HepG2 (cell line): ENCODE data around the gene MBOAT7. TPM values are rescaled to one million over a fixed set of nuclear protein-coding genes. Genes with fewer than 3 reads are reported as not detected.

Source experiments
- ATAC-seq: fragments of 200-7000 bp; cut with Tn5 transposase; 3 replicates; pipeline ENCODE4 v1.9.1; 2020; ENCODE audit warnings: mild to moderate bottlenecking, moderate library complexity
- BruUV-seq: library from RNA; stranded (reverse); fragments of 400-500 nt; replicated peaks from 2 replicates; lab custom pipeline; 2021; lab: Mats Ljungman, UMichigan
- CTCF ChIA-PET: fragments of 300-600 bp; formaldehyde crosslinking; extraction: SDS; loops from one replicate; lab custom pipeline; 2021; ENCODE audit warnings: low total read pairs, inconsistent platforms, low intra/inter-chr PET ratio; lab: Yijun Ruan, JAX
- POLR2A ChIA-PET: fragments of 350-600 bp; sonication (Branson Sonifier 250); formaldehyde crosslinking; loops from one replicate; lab custom pipeline; 2020; ENCODE audit warnings: antibody characterized with exemption, inconsistent platforms; lab: Yijun Ruan, JAX
- DNase-seq: peaks from one replicate; pipeline ENCODE4 v3.0.0-alpha.2; 2015; ENCODE audit warnings: low spot score
- FAIRE-seq: peaks from 3 replicates; lab custom pipeline; 2011; peaks lifted over from hg19 to GRCh38; lab: Jason Lieb, UNC
- H2AFZ ChIP-seq: one replicate; pipeline ENCODE4 v1.6.1; 2011; ENCODE audit warnings: low read length, inconsistent platforms
- H3K27ac ChIP-seq: fragments of 300-600 bp; 3 replicates; pipeline ENCODE4 v1.8.0; 2011; ENCODE audit warnings: mixed run types, mild to moderate bottlenecking, mixed read lengths, low read length, inconsistent platforms; ENCODE audit not compliant: insufficient read depth; ENCODE audit errors: extremely low read length
- H3K27me3 ChIP-seq, 2 experiments: fragments of 200-600 bp in 1 of 2; 2 replicates in 1 of 2; 3 replicates in 1 of 2; pipeline versions ENCODE4 v1.6.0 to v1.8.0; 2011; ENCODE audit warnings: low read length in 2 of 2, mild to moderate bottlenecking in 2 of 2, moderate library complexity in 2 of 2, inconsistent platforms in 1 of 2; ENCODE audit not compliant: insufficient read depth in 2 of 2, control insufficient read depth in 1 of 2
- H3K36me3 ChIP-seq, 2 experiments: fragments of 200-600 bp in 1 of 2; replicated peaks in 1 of 2; 2 replicates in 1 of 2; 3 replicates in 1 of 2; pipeline versions ENCODE4 v1.5.1 to v1.8.0; 2011; ENCODE audit warnings: low read length in 2 of 2, inconsistent platforms in 1 of 2; ENCODE audit not compliant: insufficient read depth in 2 of 2, control insufficient read depth in 1 of 2
- H3K4me1 ChIP-seq: 2 replicates; pipeline ENCODE4 v1.5.1; 2012; ENCODE audit warnings: low read length, inconsistent platforms; ENCODE audit not compliant: insufficient read depth
- H3K4me2 ChIP-seq: 2 replicates; pipeline ENCODE4 v1.6.0; 2011; ENCODE audit warnings: low read depth, low read length, inconsistent platforms
- H3K4me3 ChIP-seq, 3 experiments: fragments of 200-600 bp in 1 of 3; sonication (generic), shearing (Covaris generic) in 1 of 3; replicated peaks in 1 of 3; 2 replicates each; pipeline ENCODE4 v1.5.1; 2011 to 2016; ENCODE audit warnings: low read length in 3 of 3, inconsistent platforms in 2 of 3, low read depth in 2 of 3, mild to moderate bottlenecking in 2 of 3, control low read depth in 1 of 3, mixed read lengths in 1 of 3; ENCODE audit not compliant: insufficient read depth in 1 of 3
- H3K79me2 ChIP-seq: one replicate; pipeline ENCODE4 v1.6.1; 2011; ENCODE audit warnings: low read length, inconsistent platforms; ENCODE audit not compliant: insufficient read depth
- H3K9ac ChIP-seq: 2 replicates; pipeline ENCODE4 v1.6.0; 2011; ENCODE audit warnings: mild to moderate bottlenecking, low read depth, low read length, inconsistent platforms; ENCODE audit not compliant: insufficient read depth
- H3K9me3 ChIP-seq: 2 replicates; pipeline ENCODE4 v1.5.1; 2012; ENCODE audit warnings: mild to moderate bottlenecking, low read length
- H4K20me1 ChIP-seq: 2 replicates; pipeline ENCODE4 v1.6.0; 2011; ENCODE audit warnings: inconsistent platforms, mild to moderate bottlenecking, low read length, moderate library complexity; ENCODE audit not compliant: insufficient read depth
- FUBP1 ChIP-seq: sonication (generic); formaldehyde crosslinking; IDR thresholded peaks from 2 replicates; pipeline ENCODE4 v1.5.1; 2020; ENCODE audit warnings: missing genetic modification reagents, mild to moderate bottlenecking, borderline replicate concordance
- IRF1 ChIP-seq: sonication (generic); formaldehyde crosslinking; IDR thresholded peaks from 2 replicates; pipeline ENCODE4 v1.4.0; 2020; ENCODE audit warnings: low read depth, mild to moderate bottlenecking, missing genetic modification reagents
- IRX3 ChIP-seq: sonication (generic); formaldehyde crosslinking; IDR thresholded peaks from 2 replicates; pipeline ENCODE4 v1.8.1; 2023; ENCODE audit warnings: mild to moderate bottlenecking, low read depth, missing genetic modification reagents, borderline replicate concordance
- MAFG ChIP-seq: sonication (generic); formaldehyde crosslinking; IDR thresholded peaks from 2 replicates; pipeline ENCODE4 v1.5.1; 2020; ENCODE audit warnings: mild to moderate bottlenecking, missing genetic modification reagents
- MEF2D ChIP-seq: sonication (generic); formaldehyde crosslinking; IDR thresholded peaks from 2 replicates; pipeline ENCODE4 v1.5.1; 2020; ENCODE audit warnings: mild to moderate bottlenecking, missing genetic modification reagents
- PAF1 ChIP-seq: IDR thresholded peaks from 2 replicates; pipeline ENCODE4 v1.6.1; 2016; ENCODE audit warnings: missing genetic modification reagents, missing compliant biosample characterization
- POLR2A ChIP-seq, 2 experiments: IDR thresholded peaks; 2 replicates each; pipeline ENCODE4 v1.6.1; 2011; ENCODE audit warnings: low read depth in 2 of 2, low read length in 2 of 2, mild to moderate bottlenecking in 1 of 2, moderate library complexity in 1 of 2; ENCODE audit not compliant: insufficient read depth in 1 of 2
- RBFOX2 ChIP-seq: fragments of 200-400 bp; formaldehyde crosslinking; IDR thresholded peaks from 2 replicates; pipeline ENCODE4 v1.6.1; 2017; ENCODE audit warnings: low read depth, mild to moderate bottlenecking, low read length
- RBM22 ChIP-seq: fragments of 200-400 bp; formaldehyde crosslinking; optimal IDR thresholded peaks from 2 replicates; pipeline ENCODE3; 2017; ENCODE audit warnings: mild to moderate bottlenecking, low read length, moderate library complexity
- REPIN1 ChIP-seq: sonication (generic); formaldehyde crosslinking; IDR thresholded peaks from 2 replicates; pipeline ENCODE4 v1.8.0; 2022; ENCODE audit warnings: missing genetic modification reagents, low read depth, mild to moderate bottlenecking, borderline replicate concordance
- SMYD3 ChIP-seq: sonication (generic); formaldehyde crosslinking; IDR thresholded peaks from 2 replicates; pipeline ENCODE4 v1.8.1; 2023; ENCODE audit warnings: mild to moderate bottlenecking, missing genetic modification reagents
- TAF1 ChIP-seq: sonication (generic); formaldehyde crosslinking; IDR thresholded peaks from 2 replicates; pipeline ENCODE4 v1.4.0; 2020; ENCODE audit warnings: missing genetic modification reagents
- TEAD2 ChIP-seq: sonication (generic); formaldehyde crosslinking; IDR thresholded peaks from 2 replicates; pipeline ENCODE4 v1.9.0; 2021; ENCODE audit warnings: missing genetic modification reagents
- ZBTB39 ChIP-seq: sonication (generic); formaldehyde crosslinking; IDR thresholded peaks from 2 replicates; pipeline ENCODE4 v1.5.0; 2020; ENCODE audit warnings: missing genetic modification reagents
- ZNF17 ChIP-seq: sonication (generic); formaldehyde crosslinking; IDR thresholded peaks from 2 replicates; pipeline ENCODE4 v1.5.0; 2020; ENCODE audit warnings: mild to moderate bottlenecking, missing genetic modification reagents
- ZNF276 ChIP-seq: sonication (generic); formaldehyde crosslinking; IDR thresholded peaks from 2 replicates; pipeline ENCODE4 v1.4.0; 2020; ENCODE audit warnings: mild to moderate bottlenecking, low read depth, missing genetic modification reagents
- ZNF709 ChIP-seq: sonication (generic); formaldehyde crosslinking; IDR thresholded peaks from 2 replicates; pipeline ENCODE4 v1.5.0; 2020; ENCODE audit warnings: mild to moderate bottlenecking, missing genetic modification reagents
- ZNF720 ChIP-seq: sonication (generic); formaldehyde crosslinking; IDR thresholded peaks from 2 replicates; pipeline ENCODE4 v1.4.0; 2020; ENCODE audit warnings: missing genetic modification reagents
- WGBS: methylation state at CpG from one replicate; pipeline ENCODE4 v1.1.6; 2017; ENCODE audit warnings: low lambda C conversion rate; 5-methylcytosine and 5-hydroxymethylcytosine counted together
- in situ Hi-C: cut with HindIII; loops from 2 replicates; pipeline ENCODE4 v1.10.0; 2017; ENCODE audit warnings: low pct_unique_long_range_greater_than_20kb; ENCODE audit not compliant: extremely low pct_ligation_motif_present
- intact Hi-C: fragments of 100-400 bp; cut with micrococcal nuclease; formaldehyde crosslinking; loops from one replicate; pipeline ENCODE4 v1.10.0; 2022; ENCODE audit not compliant: unreplicated experiment
- polyA plus RNA-seq, 8 experiments: library from polyadenylated mRNA; depleted of rRNA in 3 of 8; stranded (reverse) in 7 of 8; unstranded in 1 of 8; fragments of >200 nt; fragmentation: Illumina TruSeq in 4 of 8; extraction: Trizol in 4 of 8; gene quantifications; 2 replicates each; pipeline versions ENCODE4 v1.2.1 to v1.2.3, GENCODE V29; 2011 to 2016; ENCODE audit warnings: low read depth in 4 of 8, missing spikeins in 1 of 8, mixed read lengths in 1 of 8; ENCODE audit not compliant: insufficient read depth in 1 of 8
- total RNA-seq, 5 experiments: library from RNA; depleted of rRNA; stranded (reverse); fragments of >200 nt; fragmentation: Illumina TruSeq; extraction: Trizol; gene quantifications; 2 replicates each; pipeline ENCODE4 v1.2.3, GENCODE V29; 2016; ENCODE audit warnings: low read depth in 1 of 5

MBOAT7 gene
- total and polyA plus RNA-seq, 2 of the 13 experiments (the other 11 are each of a cell fraction or from before 2014, with no cell fraction given): 22.2 to 25.5 TPM

- Histone ChIP-seq H3K9ac (peak overlapping the region; percentile 20; the same call in 1 of the 2 replicates), H4K20me1 (peaks cover 81% of the 10 kb centered on the region), H3K4me2 (peak overlapping the region; percentile 87), H3K9me3 (no peaks in the 10 kb centered on the region), H3K36me3 (peaks cover 24 to 68% of the 10 kb centered on the region in 2 experiments), H3K4me1 (peaks cover 89% of the 10 kb centered on the region), H3K27ac (no peak overlapping the region), H3K4me3 (peak overlapping the region in 1 of 3 experiments; percentile 83; a peak in 1 of 6 replicates), H3K27me3 (no peaks in the 10 kb centered on the region; a peak in 1 of 5 replicates), H2AFZ (no peak overlapping the region), H3K79me2 (peaks cover 54% of the 10 kb centered on the region)
- WGBS: 91% methylated on average over 4 of the region's 4 CpGs
- no TSS peak for BruUV-seq
- intact Hi-C loops (loop anchor here (5.0 kb wide), 1 partner anchor 68 kb away; the partner anchor contains the start of gene CNOT3), in situ Hi-C loops (no loop called here)
- ATAC-seq (no peak), FAIRE-seq (no peak), DNase-seq (no peak)
- POLR2A ChIA-PET: interaction anchor here (0.7 to 8.7 kb wide), 2 partner anchors 14 to 68 kb away, joined by 4 to 306 read pairs; partner anchors contain the start of genes MBOAT7 and TSEN34
- CTCF ChIA-PET: no interaction called here
- TF ChIP-seq ZNF17 (CRISPR knock-in tag): no peak
- no peak for TF ChIP-seq FUBP1 (CRISPR knock-in tag)
- no peak for TF ChIP-seq ZNF276 (CRISPR knock-in tag)
- TF ChIP-seq ZNF720 (CRISPR knock-in tag): no peak
- TF ChIP-seq POLR2A (IDR thresholded peaks at IDR 0.05; ENCODE audit: insufficient read depth in 1 of 2, low read depth in 2 of 2, low read length in 2 of 2): peak in 1 of 2 experiments; percentile 4; a peak in 2 of 4 replicates
- TF ChIP-seq TAF1 (CRISPR knock-in tag): no peak
- TF ChIP-seq REPIN1 (CRISPR knock-in tag): no peak
- no peak for TF ChIP-seq ZNF709 (CRISPR knock-in tag)
- no peak for TF ChIP-seq MEF2D
- TF ChIP-seq IRX3: no peak
- no peak for TF ChIP-seq MAFG (CRISPR knock-in tag)
- no peak for TF ChIP-seq TEAD2 (CRISPR knock-in tag)
- no peak for TF ChIP-seq IRF1 (CRISPR knock-in tag)
- TF ChIP-seq RBM22: peak; percentile 39
- no peak for TF ChIP-seq ZBTB39
- TF ChIP-seq SMYD3: no peak
- 0 out of 2 replicates have a peak, but pooled peaks have one; percentile 17 for TF ChIP-seq PAF1 (CRISPR knock-in tag)
- TF ChIP-seq RBFOX2: peak; percentile 35; the same call in 1 of the 2 replicates
Observed at GRCh38 chr19:54204767-54205468, 15.5 kb upstream of the MBOAT7 start.
